OCI-LY7 (cell line): ENCODE results near the gene ELMO2. TPM values are rescaled to one million over a fixed set of nuclear protein-coding genes. Genes with fewer than 3 reads are reported as not detected.

ENCODE experiments used
- BruUV-seq: library from RNA; stranded (reverse); fragments of 400-500 nt; replicated peaks from 2 replicates; lab custom pipeline; 2021; lab: Mats Ljungman, UMichigan
- CTCF ChIA-PET: fragments of 300-600 bp; sonication (Branson Sonifier 250); formaldehyde crosslinking; loops from one replicate; lab custom pipeline; 2022; ENCODE audit warnings: antibody characterized with exemption; ENCODE audit not compliant: unreplicated experiment; lab: Charles Lee
- POLR2A ChIA-PET: fragments of 300-600 bp; sonication (Branson Sonifier 250); formaldehyde crosslinking; loops from one replicate; lab custom pipeline; 2022; ENCODE audit warnings: antibody characterized with exemption; lab: Charles Lee
- DNase-seq: peaks from one replicate; pipeline ENCODE4 v3.0.0-alpha.2; 2015; ENCODE audit warnings: low spot score
- H2AFZ ChIP-seq: fragments of 200-600 bp; sonication (generic), shearing (Covaris generic); 2 replicates; pipeline ENCODE4 v1.6.1; 2014; ENCODE audit warnings: mild to moderate bottlenecking, antibody characterized with exemption, low read length, moderate library complexity
- H3K27ac ChIP-seq: fragments of 200-600 bp; sonication (generic); 2 replicates; pipeline ENCODE4 v1.5.1; 2014; ENCODE audit warnings: mixed run types, low read depth, mild to moderate bottlenecking, moderate library complexity, low read length, inconsistent platforms; ENCODE audit not compliant: poor library complexity, severe bottlenecking
- H3K36me3 ChIP-seq: fragments of 200-600 bp; sonication (generic); 2 replicates; pipeline ENCODE4 v1.6.1; 2014; ENCODE audit warnings: mild to moderate bottlenecking, antibody characterized with exemption, low read length, moderate library complexity, mixed read lengths; ENCODE audit not compliant: insufficient read depth
- H3K4me1 ChIP-seq: fragments of 200-600 bp; sonication (generic); 2 replicates; pipeline ENCODE4 v1.5.1; 2014; ENCODE audit warnings: mild to moderate bottlenecking, low read length; ENCODE audit not compliant: insufficient read depth, poor library complexity, severe bottlenecking
- H3K4me2 ChIP-seq: fragments of 200-600 bp; sonication (generic); 2 replicates; pipeline ENCODE4 v1.6.1; 2014; ENCODE audit warnings: mild to moderate bottlenecking, low read length
- H3K4me3 ChIP-seq: fragments of 200-600 bp; sonication (generic); 2 replicates; pipeline ENCODE4 v1.5.1; 2014; ENCODE audit warnings: mild to moderate bottlenecking, low read depth, low read length; ENCODE audit not compliant: poor library complexity, severe bottlenecking
- H3K79me2 ChIP-seq: fragments of 200-600 bp; sonication (generic); 2 replicates; pipeline ENCODE4 v1.6.1; 2016; ENCODE audit warnings: low read depth, mild to moderate bottlenecking, low read length, moderate library complexity, mixed read lengths; ENCODE audit not compliant: insufficient read depth
- H3K9me2 ChIP-seq: fragments of 200-600 bp; sonication (generic); 2 replicates; pipeline ENCODE4 v1.6.1; 2016; ENCODE audit warnings: mild to moderate bottlenecking, low read length, mixed read lengths; ENCODE audit not compliant: insufficient read depth
- H3K9me3 ChIP-seq: fragments of 200-600 bp; sonication (generic); 2 replicates; pipeline ENCODE4 v1.6.1; 2014; ENCODE audit warnings: mild to moderate bottlenecking, mixed run types, low read length, mixed read lengths
- H4K20me1 ChIP-seq: fragments of 200-600 bp; sonication (generic); 2 replicates; pipeline ENCODE4 v1.6.1; 2014; ENCODE audit warnings: mild to moderate bottlenecking, antibody characterized with exemption, low read length, moderate library complexity, mixed read lengths; ENCODE audit not compliant: insufficient read depth
- EZH2phosphoT487 ChIP-seq: fragments of 200-600 bp; sonication (generic); IDR thresholded peaks from 2 replicates; pipeline ENCODE4 v1.6.1; 2018; ENCODE audit warnings: low read depth, borderline replicate concordance, mild to moderate bottlenecking, mixed run types, antibody characterized with exemption, low read length, moderate library complexity, mixed read lengths
- intact Hi-C: fragments of 100-400 bp; cut with micrococcal nuclease; formaldehyde crosslinking; loops from one replicate; pipeline ENCODE4 v1.10.0; 2022; ENCODE audit not compliant: unreplicated experiment
- total RNA-seq, 2 experiments: library from RNA; depleted of rRNA in 1 of 2; stranded (reverse); fragments of >200 nt in 1 of 2; shearing (Covaris generic) in 1 of 2; gene quantifications; 2 replicates each; pipeline ENCODE4 v1.2.3, GENCODE V29; 2014 to 2022
- TF ChIP-seq, protein P1 (sequence below): fragments of 200-600 bp; sonication (generic); conservative IDR thresholded peaks from 2 replicates; pipeline ENCODE4 v1.5.1; 2014; ENCODE audit warnings: mild to moderate bottlenecking, antibody characterized with exemption, low read length, moderate library complexity, mixed read lengths

ELMO2 gene
- total RNA-seq, 2 experiments from 2014 or later = 16.0 to 36.4 TPM

- TF ChIP-seq, protein P1, sequence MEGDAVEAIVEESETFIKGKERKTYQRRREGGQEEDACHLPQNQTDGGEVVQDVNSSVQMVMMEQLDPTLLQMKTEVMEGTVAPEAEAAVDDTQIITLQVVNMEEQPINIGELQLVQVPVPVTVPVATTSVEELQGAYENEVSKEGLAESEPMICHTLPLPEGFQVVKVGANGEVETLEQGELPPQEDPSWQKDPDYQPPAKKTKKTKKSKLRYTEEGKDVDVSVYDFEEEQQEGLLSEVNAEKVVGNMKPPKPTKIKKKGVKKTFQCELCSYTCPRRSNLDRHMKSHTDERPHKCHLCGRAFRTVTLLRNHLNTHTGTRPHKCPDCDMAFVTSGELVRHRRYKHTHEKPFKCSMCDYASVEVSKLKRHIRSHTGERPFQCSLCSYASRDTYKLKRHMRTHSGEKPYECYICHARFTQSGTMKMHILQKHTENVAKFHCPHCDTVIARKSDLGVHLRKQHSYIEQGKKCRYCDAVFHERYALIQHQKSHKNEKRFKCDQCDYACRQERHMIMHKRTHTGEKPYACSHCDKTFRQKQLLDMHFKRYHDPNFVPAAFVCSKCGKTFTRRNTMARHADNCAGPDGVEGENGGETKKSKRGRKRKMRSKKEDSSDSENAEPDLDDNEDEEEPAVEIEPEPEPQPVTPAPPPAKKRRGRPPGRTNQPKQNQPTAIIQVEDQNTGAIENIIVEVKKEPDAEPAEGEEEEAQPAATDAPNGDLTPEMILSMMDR = no peak
- TF ChIP-seq EZH2phosphoT487 = no peak
Measured at GRCh38 chr20:46400253-46400652, 6.2 kb downstream of the ELMO2 start.

DNA sequence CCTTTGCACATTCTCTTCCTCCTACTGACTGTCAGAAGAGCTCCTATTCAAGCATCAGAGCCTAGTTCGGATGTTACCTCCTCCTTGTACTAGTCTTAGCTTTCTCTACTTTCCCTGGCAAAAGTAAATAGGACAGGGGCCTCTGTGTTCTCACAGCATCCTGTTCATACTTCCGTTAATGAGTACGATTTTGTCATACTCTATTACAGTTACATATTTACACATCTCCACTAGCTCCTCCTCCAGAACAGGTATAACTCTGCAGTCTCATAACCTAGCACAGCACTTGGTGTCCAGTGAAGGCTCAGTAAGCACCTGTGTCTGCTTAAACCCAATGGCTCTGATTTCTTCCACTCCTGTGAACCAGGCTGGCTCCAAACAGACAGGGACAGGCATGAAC lies 7.0 kb downstream of the ELMO2 start:
- ChIA-PET CTCF (no interaction called here), POLR2A (interaction anchor here (0.6 to 1.7 kb wide), 3 partner anchors 9 to 73 kb away, joined by 3 to 4 read pairs (median 3); no protein-coding TSS in a partner anchor)
- Histone ChIP-seq H3K79me2 (no peaks in the 10 kb centered on the region), H3K4me1 (peaks cover 33% of the 10 kb centered on the region), H3K36me3 (peaks cover 14% of the 10 kb centered on the region; the same call in 1 of the 2 replicates), H3K27ac (no peak overlapping the region), H3K4me3 (no peak overlapping the region), H3K4me2 (peak overlapping the region; percentile 30), H2AFZ (no peak overlapping the region), H4K20me1 (0 out of 2 replicates have a peak, but pooled peaks cover 10% of the 10 kb centered on the region), H3K9me3 (no peaks in the 10 kb centered on the region), H3K9me2 (no peaks in the 10 kb centered on the region)
- no TSS peak for BruUV-seq
- intact Hi-C loops = no loop called here
- TF ChIP-seq, protein P1 = no peak
- no peak for TF ChIP-seq EZH2phosphoT487
- DNase-seq = no peak

More at GRCh38 chr20:46400253-46400652, 6.2 kb downstream of the ELMO2 start:
- POLR2A ChIA-PET = interaction anchor here (1.7 kb wide), 1 partner anchor 35 kb away, joined by 4 read pairs; no protein-coding TSS in a partner anchor
- H3K4me3 ChIP-seq = no peak overlapping the region
- no peak overlapping the region for H2AFZ ChIP-seq
- peaks cover 34% of the 10 kb centered on the region for H3K4me1 ChIP-seq
- no TSS peak for BruUV-seq
- H4K20me1 ChIP-seq = 0 out of 2 replicates have a peak, but pooled peaks cover 10% of the 10 kb centered on the region
- CTCF ChIA-PET = no interaction called here
- peaks cover 14% of the 10 kb centered on the region; the same call in 1 of the 2 replicates for H3K36me3 ChIP-seq
- peaks cover 5% of the 10 kb centered on the region; the same call in 1 of the 2 replicates for H3K79me2 ChIP-seq
- intact Hi-C loops = no loop called here
- no peak overlapping the region for H3K27ac ChIP-seq
- H3K9me3 ChIP-seq = no peaks in the 10 kb centered on the region
- no peak overlapping the region for H3K4me2 ChIP-seq
- H3K9me2 ChIP-seq = no peaks in the 10 kb centered on the region
- DNase-seq = no peak

- intact Hi-C loops = no loop called here
- no TSS peak for BruUV-seq
- no peaks in the 10 kb centered on the region for H3K9me3 ChIP-seq
- H4K20me1 ChIP-seq = 0 out of 2 replicates have a peak, but pooled peaks cover 6% of the 10 kb centered on the region
- TF ChIP-seq EZH2phosphoT487 = no peak
- H3K4me3 ChIP-seq = no peak overlapping the region
- peak overlapping the region; percentile 30; the same call in 1 of the 2 replicates for H3K4me2 ChIP-seq
- ChIA-PET CTCF (no interaction called here), POLR2A (interaction anchor here (0.6 to 1.7 kb wide), 3 partner anchors 9 to 73 kb away, joined by 3 to 4 read pairs (median 3); no protein-coding TSS in a partner anchor)
- H2AFZ ChIP-seq = no peak overlapping the region
- no peak overlapping the region for H3K27ac ChIP-seq
- H3K4me1 ChIP-seq = peaks cover 28% of the 10 kb centered on the region
- no peaks in the 10 kb centered on the region for H3K79me2 ChIP-seq
- H3K9me2 ChIP-seq = no peaks in the 10 kb centered on the region
- peaks cover 17% of the 10 kb centered on the region; the same call in 1 of the 2 replicates for H3K36me3 ChIP-seq
- DNase-seq = no peak
Measured at GRCh38 chr20:46398963-46399362, 7.5 kb downstream of the ELMO2 start.
